Naive B cell (primary cell): ENCODE data around the gene MOXD1. TPM values are rescaled to one million over a fixed set of nuclear protein-coding genes. Genes with fewer than 3 reads are reported as not detected.
A peak's percentile ranks its signal among the peaks of the same experiment; 100 is the strongest.

Source experiments
- ATAC-seq, 2 donors: fragments of 150-1000 bp; cut with Tn5 transposase; 2 replicates each; pipeline ENCODE4 v1.10.0; 2021; ENCODE audit warnings: low read depth in 2 of 2, mild to moderate bottlenecking in 2 of 2, moderate library complexity in 2 of 2
- DNase-seq: peaks from one replicate; pipeline ENCODE4 v3.0.0; 2022
- H3K27ac Mint-ChIP-seq, 6 donors: one replicate each; pipeline ENCODE4 v1.8.0; 2020 to 2022; ENCODE audit warnings: mild to moderate bottlenecking in 6 of 6, mixed read lengths in 6 of 6, moderate library complexity in 5 of 6, inconsistent platforms in 2 of 6
- H3K27me3 Mint-ChIP-seq, 3 donors: one replicate each; pipeline ENCODE4 v1.8.0; 2021 to 2022; ENCODE audit warnings: mixed read lengths in 3 of 3, mild to moderate bottlenecking in 1 of 3
- H3K36me3 Mint-ChIP-seq, 2 donors: one replicate each; pipeline ENCODE4 v1.8.0; 2020 to 2022; ENCODE audit warnings: mixed read lengths in 2 of 2, inconsistent platforms in 1 of 2, mild to moderate bottlenecking in 1 of 2
- H3K4me1 Mint-ChIP-seq, 3 donors: one replicate each; pipeline ENCODE4 v1.8.0; 2020 to 2022; ENCODE audit warnings: mixed read lengths in 3 of 3, inconsistent platforms in 1 of 3, mild to moderate bottlenecking in 1 of 3, moderate library complexity in 1 of 3
- H3K4me3 Mint-ChIP-seq, 8 donors: one replicate each; pipeline ENCODE4 v1.8.0; 2020 to 2022; ENCODE audit warnings: mild to moderate bottlenecking in 8 of 8, mixed read lengths in 8 of 8, moderate library complexity in 8 of 8, inconsistent platforms in 2 of 8
- H3K9me3 Mint-ChIP-seq, 7 donors: one replicate each; pipeline ENCODE4 v1.8.0; 2020 to 2022; ENCODE audit warnings: mixed read lengths in 7 of 7, mild to moderate bottlenecking in 5 of 7, inconsistent platforms in 2 of 7, moderate library complexity in 1 of 7
- polyA plus RNA-seq, 6 donors: library from polyadenylated mRNA; unstranded; fragments of 300-500 nt; fragmentation: Illumina TruSeq; gene quantifications; one replicate each; pipeline ENCODE4 v1.2.3, GENCODE V29; 2021; ENCODE audit warnings: low read depth in 6 of 6

Gene MOXD1
- polyA plus RNA-seq, 6 donors from 2014 or later: 3.8 to 11.4 (median 8.1) TPM

DNA sequence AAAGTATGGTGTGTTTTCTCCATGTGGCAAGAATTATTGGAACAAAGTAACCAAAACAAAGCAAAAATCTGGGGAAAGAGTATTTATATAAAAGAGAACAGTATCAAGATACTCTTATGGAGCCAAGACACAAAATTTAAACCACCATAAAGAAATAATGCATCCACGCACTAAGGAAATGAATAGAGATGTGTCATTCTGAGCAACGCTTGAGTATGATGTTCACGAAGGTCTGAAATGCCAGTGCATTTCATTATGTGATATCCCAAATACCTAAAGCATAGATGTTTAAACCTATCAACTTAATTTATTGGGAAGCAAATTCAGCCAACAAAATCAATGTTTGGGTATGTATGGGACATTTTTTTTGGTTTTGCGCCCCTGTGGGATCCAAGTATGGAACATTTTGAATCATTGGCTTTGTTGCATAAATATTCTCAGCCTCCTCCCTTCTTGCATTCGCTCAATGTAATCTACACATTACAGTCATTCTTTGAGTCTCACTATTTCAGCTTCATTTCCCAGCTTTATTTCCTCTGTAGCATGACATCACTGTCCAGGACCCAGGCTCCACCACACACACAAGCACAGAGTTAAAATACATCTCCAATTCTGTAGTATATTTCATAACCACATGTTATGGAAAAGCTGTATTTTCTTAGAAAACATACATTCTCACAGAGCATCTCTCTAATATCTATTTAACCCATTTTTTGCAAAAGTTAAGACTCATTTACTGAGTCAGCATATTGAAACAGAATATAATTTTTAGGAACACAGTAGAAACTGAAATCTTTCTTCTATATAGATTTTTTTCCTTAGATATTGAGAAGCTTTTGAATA lies 11.6 kb upstream of the MOXD1 start:
- no peak overlapping the region for H3K4me3 Mint-ChIP-seq
- no peak overlapping the region for H3K27ac Mint-ChIP-seq
- DNase-seq (no peak), ATAC-seq (no peak)
- H3K36me3 Mint-ChIP-seq: peaks cover 13 to 15% of the 10 kb centered on the region in 2 donors
- no peaks in the 10 kb centered on the region for H3K4me1 Mint-ChIP-seq
- H3K27me3 Mint-ChIP-seq: peaks cover 3 to 33% (median 25%) of the 10 kb centered on the region in 3 donors
- H3K9me3 Mint-ChIP-seq: peaks cover 4 to 22% (median 11%) of the 10 kb centered on the region in 7 donors

DNA sequence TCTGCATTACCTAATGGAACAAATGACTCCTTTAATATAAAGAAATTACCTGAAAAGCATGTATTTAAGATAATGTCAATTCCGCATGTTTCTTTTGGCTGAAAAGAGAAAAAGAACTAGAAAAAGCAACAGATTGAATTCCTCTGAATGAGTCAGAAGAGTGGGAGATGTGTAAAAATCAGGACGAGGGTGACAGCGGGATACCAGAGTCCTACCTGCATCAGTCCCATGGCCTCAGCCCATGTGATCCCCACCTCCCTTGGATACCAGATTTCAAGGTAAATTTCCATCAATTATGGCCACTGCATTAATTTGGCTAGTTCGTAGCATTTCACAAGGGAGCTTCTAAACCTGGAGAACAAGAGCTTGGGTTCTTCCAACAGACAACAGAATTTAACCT lies 10.0 kb upstream of the MOXD1 start:
- Mint-ChIP-seq H3K27me3 (peaks cover 3 to 25% (median 24%) of the 10 kb centered on the region in 3 donors), H3K4me1 (no peaks in the 10 kb centered on the region), H3K27ac (peak overlapping the region in 1 of 6 donors; percentile 83), H3K36me3 (peaks cover 4 to 7% of the 10 kb centered on the region in 2 donors), H3K4me3 (no peak overlapping the region), H3K9me3 (peaks cover 0 to 10% (median 5%) of the 10 kb centered on the region in 7 donors)
- no peak for ATAC-seq
- DNase-seq: no peak

DNA sequence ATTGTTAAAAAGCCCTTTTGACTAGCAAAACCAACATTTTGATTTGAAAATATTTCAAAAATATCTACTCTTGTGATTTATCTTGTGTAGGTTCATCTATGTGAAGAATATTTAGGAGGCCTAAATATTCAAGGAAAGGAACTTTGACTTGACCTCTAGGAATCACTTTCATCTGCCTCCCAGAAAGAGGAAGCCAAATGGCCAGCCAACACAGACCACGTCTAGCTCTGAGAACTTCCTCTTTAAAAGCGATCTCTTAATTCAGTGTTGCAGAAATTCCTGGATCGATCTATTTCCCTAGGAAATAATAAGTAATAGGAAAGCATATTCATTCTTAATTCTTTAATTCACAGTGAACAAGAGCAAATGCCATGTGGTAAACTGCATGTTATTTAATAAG lies 9.6 kb upstream of the MOXD1 start:
- Mint-ChIP-seq H3K4me1 (no peaks in the 10 kb centered on the region), H3K27me3 (peaks cover 7 to 25% (median 23%) of the 10 kb centered on the region in 3 donors), H3K27ac (no peak overlapping the region), H3K4me3 (no peak overlapping the region), H3K9me3 (peaks cover 0 to 5% (median 3%) of the 10 kb centered on the region in 7 donors), H3K36me3 (peaks cover 0 to 2% of the 10 kb centered on the region in 2 donors)
- no peak for ATAC-seq
- DNase-seq: no peak

DNA sequence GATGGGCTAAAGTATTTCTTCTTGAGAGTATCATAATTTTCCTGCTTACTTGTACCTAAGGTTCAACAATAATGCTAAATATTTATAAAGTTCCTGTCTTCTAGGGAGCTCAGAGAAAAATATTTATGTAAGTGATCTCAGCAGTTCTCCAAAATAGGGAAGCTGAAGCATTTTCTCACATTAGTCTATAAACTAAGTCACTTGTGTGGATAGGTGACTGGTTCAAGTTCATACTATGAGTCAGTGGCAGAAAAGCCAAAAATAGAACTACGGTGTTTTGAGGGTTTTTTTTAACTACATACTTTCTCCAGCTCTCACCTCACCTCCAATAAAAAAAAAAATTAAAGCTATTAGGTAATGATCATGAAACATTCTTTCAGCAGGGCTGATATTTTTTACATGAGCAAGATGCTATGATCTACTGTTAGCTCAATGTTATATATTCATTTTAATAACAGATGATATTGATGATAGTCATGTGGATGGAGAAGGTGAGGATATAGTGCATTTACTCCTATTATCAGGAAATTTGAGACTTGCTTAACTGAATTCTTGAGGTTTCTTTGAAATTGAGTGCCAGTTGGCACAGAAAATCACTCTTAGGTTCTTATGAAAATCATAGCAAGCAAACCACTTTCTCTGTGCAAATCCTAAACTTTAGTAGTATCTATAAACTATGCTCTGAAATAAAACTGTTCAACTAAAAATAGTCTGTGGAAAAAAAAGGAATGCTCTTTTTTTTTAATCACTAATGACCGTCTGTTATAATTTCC lies 4.1 kb upstream of the MOXD1 start:
- Mint-ChIP-seq H3K4me3 (peak overlapping the region in 1 of 8 donors; percentile 63), H3K9me3 (no peaks in the 10 kb centered on the region), H3K27ac (no peak overlapping the region), H3K27me3 (peaks cover 0 to 29% (median 18%) of the 10 kb centered on the region in 3 donors), H3K36me3 (no peaks in the 10 kb centered on the region), H3K4me1 (peaks cover 8 to 18% (median 16%) of the 10 kb centered on the region in 3 donors)
- DNase-seq: no peak
- no peak for ATAC-seq

DNA sequence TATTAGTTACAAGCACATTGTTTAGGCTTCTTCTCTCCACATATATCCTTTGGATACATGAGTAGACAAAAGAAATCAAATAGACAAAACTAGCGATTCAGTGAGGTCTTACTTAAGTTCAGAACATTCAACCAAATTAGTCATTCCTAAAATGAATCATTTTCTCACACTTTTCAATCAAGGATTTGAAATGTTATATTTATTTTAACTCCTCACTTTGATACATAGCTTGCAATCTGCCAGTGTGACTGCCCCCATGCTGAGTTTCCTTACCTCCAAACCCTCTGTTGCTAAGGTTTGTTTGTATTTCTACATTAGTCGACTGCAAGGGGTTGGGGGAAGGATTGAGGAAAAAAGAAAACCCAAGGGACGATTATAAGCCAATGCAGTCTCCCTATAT lies 3.5 kb upstream of the MOXD1 start:
- Mint-ChIP-seq H3K36me3 (no peaks in the 10 kb centered on the region), H3K9me3 (no peaks in the 10 kb centered on the region), H3K4me1 (peaks cover 8 to 20% (median 18%) of the 10 kb centered on the region in 3 donors), H3K27me3 (peaks cover 0 to 32% (median 18%) of the 10 kb centered on the region in 3 donors), H3K27ac (no peak overlapping the region), H3K4me3 (peak overlapping the region in 1 of 8 donors; percentile 63)
- ATAC-seq (no peak), DNase-seq (no peak)

DNA sequence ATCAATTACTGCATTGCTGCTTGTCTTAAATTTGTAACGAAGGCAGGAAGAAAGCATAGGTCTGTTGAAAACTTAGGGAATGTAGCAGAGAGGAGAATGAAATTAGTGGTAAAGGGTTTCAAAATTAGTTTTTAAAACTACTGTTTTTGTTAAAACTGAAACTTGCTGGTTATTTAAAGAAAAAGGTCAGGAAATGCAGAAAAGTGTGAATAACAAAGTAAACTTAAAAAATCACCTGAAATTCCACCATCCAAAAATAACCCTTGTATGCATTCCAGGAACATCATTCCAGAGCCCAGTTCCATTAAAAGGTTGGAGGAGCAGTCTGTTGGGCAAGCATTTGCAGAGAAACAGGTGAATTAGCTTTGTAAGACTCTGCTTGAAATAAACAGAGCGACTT lies 3.1 kb upstream of the MOXD1 start:
- H3K4me3 Mint-ChIP-seq: peak overlapping the region in 1 of 8 donors; percentile 63
- H3K36me3 Mint-ChIP-seq: no peaks in the 10 kb centered on the region
- H3K4me1 Mint-ChIP-seq: peaks cover 8 to 20% (median 18%) of the 10 kb centered on the region in 3 donors
- ATAC-seq (no peak), DNase-seq (no peak)
- H3K27me3 Mint-ChIP-seq: peaks cover 0 to 32% (median 18%) of the 10 kb centered on the region in 3 donors
- no peak overlapping the region for H3K27ac Mint-ChIP-seq
- H3K9me3 Mint-ChIP-seq: no peaks in the 10 kb centered on the region

DNA sequence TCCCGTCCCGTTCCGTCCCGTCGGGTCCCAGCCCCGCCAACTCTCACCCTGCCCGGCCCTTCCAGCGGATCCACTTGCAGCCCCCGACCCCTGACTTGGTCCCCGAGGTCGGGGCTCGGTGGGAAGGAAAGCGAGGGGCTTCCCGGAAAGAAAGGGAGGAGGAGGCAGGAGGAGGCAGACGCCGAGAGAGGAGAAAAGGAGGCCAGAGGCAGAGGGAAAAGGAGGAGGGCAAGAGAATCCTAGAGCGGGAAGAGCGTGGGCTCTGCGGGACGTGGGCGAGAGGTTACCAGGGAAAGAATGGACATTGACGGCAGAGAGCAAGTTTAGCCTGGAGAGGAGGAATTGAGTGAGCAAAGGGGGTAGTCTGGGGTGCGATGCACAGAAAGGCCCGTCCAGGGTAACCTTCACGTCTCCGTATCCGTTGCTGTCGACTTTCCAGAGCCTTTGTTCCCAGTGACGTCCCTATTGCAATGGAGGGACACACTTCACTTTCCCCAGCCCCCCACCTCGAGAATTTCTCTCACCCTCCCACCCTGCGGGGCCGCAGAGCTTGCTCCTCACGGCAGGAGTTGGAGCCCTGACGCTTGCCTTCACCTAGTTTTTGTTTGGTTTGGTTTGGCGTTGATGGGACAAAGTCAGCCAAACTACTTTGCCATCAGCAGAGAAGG lies 477 bp upstream of the MOXD1 start:
- DNase-seq (no peak), ATAC-seq (no peak)
- Mint-ChIP-seq H3K4me1 (peaks cover 8 to 20% (median 18%) of the 10 kb centered on the region in 3 donors), H3K27ac (no peak overlapping the region), H3K36me3 (peaks cover 0 to 1% of the 10 kb centered on the region in 2 donors), H3K4me3 (peak overlapping the region; percentile 68 to 92 (median 87)), H3K27me3 (peaks cover 0 to 32% (median 18%) of the 10 kb centered on the region in 3 donors), H3K9me3 (peaks cover 0 to 2% (median 0%) of the 10 kb centered on the region in 7 donors)

DNA sequence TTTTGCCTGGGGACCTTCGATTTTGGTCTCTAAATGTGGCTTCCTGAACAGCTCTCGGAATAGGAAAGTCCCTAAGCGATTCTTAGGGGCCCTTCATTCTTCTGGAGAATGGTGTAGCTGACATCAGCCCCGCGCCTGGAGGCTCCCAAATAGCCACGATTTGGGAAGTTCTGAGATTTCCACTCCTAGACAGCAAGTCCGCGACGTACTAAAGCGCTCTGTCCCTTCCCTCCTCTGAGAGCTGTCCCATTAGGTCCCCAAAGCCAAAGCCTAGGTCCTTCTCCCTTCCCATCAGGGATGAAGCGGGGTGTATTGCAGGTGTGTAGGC lies 756 bp downstream of the MOXD1 start:
- Mint-ChIP-seq H3K4me3 (peak overlapping the region; percentile 89 to 96 (median 92)), H3K9me3 (peaks cover 0 to 12% (median 7%) of the 10 kb centered on the region in 7 donors), H3K36me3 (peaks cover 1 to 14% of the 10 kb centered on the region in 2 donors), H3K4me1 (peaks cover 8 to 20% (median 18%) of the 10 kb centered on the region in 3 donors), H3K27ac (peak overlapping the region in 4 of 6 donors; percentile 9 to 73 (median 38)), H3K27me3 (peaks cover 0 to 27% (median 12%) of the 10 kb centered on the region in 3 donors)
- DNase-seq (no peak), ATAC-seq (peak in 1 of 2 donors; percentile 10)

DNA sequence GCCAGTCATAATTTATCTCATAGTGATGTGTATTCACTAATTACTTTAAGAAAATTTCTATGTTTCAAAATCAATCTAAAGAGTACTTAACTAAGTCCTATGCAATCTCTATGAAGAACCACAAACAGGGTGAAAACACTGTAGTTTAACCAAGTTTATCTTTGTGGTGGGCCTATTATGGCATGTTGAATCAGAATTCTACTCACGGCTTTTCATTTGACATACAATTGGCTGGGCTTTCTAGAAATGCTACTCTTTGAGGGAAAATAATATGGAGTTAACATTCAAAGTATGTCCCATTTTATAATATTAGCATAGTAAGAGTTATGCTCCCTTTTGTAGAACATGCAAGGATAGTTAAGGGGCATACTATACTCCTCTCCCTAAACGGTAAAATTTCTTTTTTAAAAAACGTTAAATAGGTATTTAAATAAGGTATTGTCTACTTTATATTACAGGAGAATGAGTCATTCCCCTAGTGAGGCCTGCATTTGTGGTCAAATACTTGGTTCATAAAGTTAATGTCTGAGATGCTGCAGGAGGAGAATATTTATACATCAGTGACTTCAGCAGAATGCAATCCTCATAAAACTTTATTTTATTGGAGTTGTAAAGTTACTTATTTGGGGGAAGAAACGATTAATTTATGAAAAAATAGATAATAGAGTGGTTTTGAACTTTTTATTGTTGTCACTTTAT lies 1.8 kb downstream of the MOXD1 start:
- ATAC-seq (no peak), DNase-seq (no peak)
- H3K27ac Mint-ChIP-seq: peak overlapping the region in 1 of 6 donors; percentile 73
- peaks cover 11 to 24% of the 10 kb centered on the region in 2 donors for H3K36me3 Mint-ChIP-seq
- H3K9me3 Mint-ChIP-seq: peaks cover 0 to 22% (median 17%) of the 10 kb centered on the region in 7 donors
- H3K27me3 Mint-ChIP-seq: peaks cover 0 to 27% (median 12%) of the 10 kb centered on the region in 3 donors
- peak overlapping the region in 6 of 8 donors; percentile 89 to 96 (median 90) for H3K4me3 Mint-ChIP-seq
- H3K4me1 Mint-ChIP-seq: peaks cover 8 to 20% (median 18%) of the 10 kb centered on the region in 3 donors

DNA sequence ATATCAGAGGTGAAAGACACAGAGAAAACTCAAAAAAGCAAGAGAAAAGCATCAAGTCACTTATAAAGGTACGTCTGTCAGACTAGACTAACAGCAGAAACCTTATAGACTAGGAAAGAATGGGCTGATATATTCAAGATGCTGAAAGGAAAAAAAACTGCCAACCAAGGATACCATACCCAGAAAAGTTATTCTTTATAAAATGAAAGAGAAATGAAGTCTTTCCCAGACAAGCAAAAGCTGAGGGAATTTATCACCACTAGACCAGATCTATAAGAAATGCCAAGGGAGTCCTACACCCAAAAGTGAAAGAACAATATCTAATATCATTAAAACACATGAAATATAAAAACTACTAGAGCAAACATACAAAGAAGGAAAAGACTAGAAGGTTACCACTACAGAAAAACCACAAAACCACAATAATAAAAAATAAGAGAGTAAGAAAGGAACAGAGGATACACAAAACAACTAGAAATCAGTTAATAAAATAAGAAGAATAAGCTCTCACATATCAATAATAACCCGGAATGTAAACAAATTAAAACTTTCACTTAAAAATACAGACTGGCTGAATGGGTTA lies 6.2 kb downstream of the MOXD1 start:
- H3K9me3 Mint-ChIP-seq: peaks cover 0 to 30% (median 24%) of the 10 kb centered on the region in 7 donors
- peaks cover 0 to under 1% (median 0%) of the 10 kb centered on the region in 3 donors for H3K27me3 Mint-ChIP-seq
- H3K36me3 Mint-ChIP-seq: peaks cover 11 to 40% of the 10 kb centered on the region in 2 donors
- no peak overlapping the region for H3K4me3 Mint-ChIP-seq
- ATAC-seq (no peak), DNase-seq (no peak)
- no peak overlapping the region for H3K27ac Mint-ChIP-seq
- peaks cover 20 to 31% (median 22%) of the 10 kb centered on the region in 3 donors for H3K4me1 Mint-ChIP-seq

DNA sequence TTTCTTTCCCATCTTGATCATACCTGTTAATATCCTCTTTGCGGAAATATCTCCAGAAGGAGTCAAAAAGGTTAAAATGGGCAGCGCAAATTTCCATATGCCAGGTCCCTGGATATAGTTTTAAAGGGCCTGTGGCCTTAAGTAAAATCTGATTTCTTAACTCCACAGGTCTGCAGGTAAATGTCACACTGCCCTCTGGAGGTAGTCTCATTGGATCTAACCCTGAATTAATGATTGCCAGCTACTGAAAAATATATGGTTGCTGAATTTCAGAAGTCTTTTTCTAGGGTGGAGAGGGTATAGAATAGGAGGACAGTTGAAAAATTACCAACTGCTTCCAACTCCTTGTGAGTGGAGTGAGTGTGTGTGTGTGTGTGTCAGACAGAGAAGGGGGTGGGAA lies 8.5 kb downstream of the MOXD1 start:
- H3K27ac Mint-ChIP-seq: no peak overlapping the region

DNA sequence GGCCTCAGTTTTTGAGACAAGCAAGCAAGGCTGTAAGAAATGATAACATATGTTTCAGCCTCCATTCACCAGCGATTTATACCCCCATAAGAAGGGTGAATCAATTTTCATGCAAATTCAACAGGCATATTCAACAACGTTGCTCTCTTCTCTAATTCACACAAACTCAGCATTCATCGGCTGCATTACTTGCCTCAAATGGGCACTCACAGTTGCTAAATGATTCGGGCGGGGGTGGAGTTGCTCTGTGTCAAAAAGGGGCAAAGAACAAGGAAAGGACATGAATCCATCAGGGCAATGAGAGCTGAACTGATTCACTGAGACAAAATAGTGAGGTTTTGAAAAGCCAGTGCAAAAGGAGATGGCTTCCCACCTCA lies 9.0 kb downstream of the MOXD1 start:
- peak overlapping the region in 3 of 6 donors; percentile 9 to 22 (median 21) for H3K27ac Mint-ChIP-seq

More for the DNA sequence above, 8.5 kb downstream of the MOXD1 start:
- H3K4me3 Mint-ChIP-seq: no peak overlapping the region
- H3K36me3 Mint-ChIP-seq: peaks cover 11 to 40% of the 10 kb centered on the region in 2 donors
- peak; percentile 67 to 70 for ATAC-seq
- DNase-seq: peak; percentile 42
- peaks cover 0 to 30% (median 24%) of the 10 kb centered on the region in 7 donors for H3K9me3 Mint-ChIP-seq
- peaks cover 27 to 34% (median 34%) of the 10 kb centered on the region in 3 donors for H3K4me1 Mint-ChIP-seq
- H3K27me3 Mint-ChIP-seq: no peaks in the 10 kb centered on the region

More for the DNA sequence above, 9.0 kb downstream of the MOXD1 start:
- Mint-ChIP-seq H3K27me3 (no peaks in the 10 kb centered on the region), H3K9me3 (peaks cover 0 to 30% (median 24%) of the 10 kb centered on the region in 7 donors), H3K4me1 (peaks cover 27 to 34% (median 34%) of the 10 kb centered on the region in 3 donors), H3K36me3 (peaks cover 11 to 40% of the 10 kb centered on the region in 2 donors), H3K4me3 (no peak overlapping the region)
- ATAC-seq (no peak), DNase-seq (no peak)
